AG04450 (cell line): Measurements from ENCODE around the gene PSMC4. TPM values are rescaled to one million over a fixed set of nuclear protein-coding genes. Genes with fewer than 3 reads are reported as not detected.
A peak's percentile ranks its signal among the peaks of the same experiment; 100 is the strongest.

ENCODE experiments used
- CTCF ChIA-PET: fragments of 300-600, 350-600 bp; formaldehyde crosslinking; extraction: SDS; loops from one replicate; lab custom pipeline; 2022; ENCODE audit warnings: antibody characterized with exemption, inconsistent platforms; lab: Charles Lee
- POLR2A ChIA-PET: fragments of 350-600 bp; formaldehyde crosslinking; extraction: SDS; loops from one replicate; lab custom pipeline; 2021; ENCODE audit warnings: antibody characterized with exemption, inconsistent platforms; lab: Yijun Ruan, JAX
- DNase-seq: peaks from one replicate; pipeline ENCODE4 v3.0.0-alpha.2; 2011; ENCODE audit warnings: low read depth, low spot score
- H3K27ac ChIP-seq: one replicate; pipeline ENCODE4 v1.5.1; 2012; ENCODE audit warnings: low read depth, low read length, control low read depth
- H3K27me3 ChIP-seq: one replicate; pipeline ENCODE4 v1.6.0; 2012; ENCODE audit warnings: low read length; ENCODE audit not compliant: control insufficient read depth, insufficient read depth
- H3K4me3 ChIP-seq: 2 replicates; pipeline ENCODE4 v1.5.1; 2011; ENCODE audit warnings: mild to moderate bottlenecking, low read depth, low read length, control low read depth
- H3K9me3 ChIP-seq: 2 replicates; pipeline ENCODE4 v1.5.1; 2012; ENCODE audit warnings: low read length; ENCODE audit not compliant: control insufficient read depth, insufficient read depth
- CTCF ChIP-seq: IDR thresholded peaks from 2 replicates; pipeline ENCODE4 v1.5.1; 2011; ENCODE audit warnings: low read depth, low read length, control low read depth, inconsistent platforms
- polyA plus RNA-seq: library from polyadenylated mRNA; depleted of rRNA; stranded (reverse); fragments of >200 nt; gene quantifications from 2 replicates; pipeline ENCODE4 v1.2.3, GENCODE V29; 2011

The PSMC4 gene
- polyA plus RNA-seq, 1 experiment, result 68.6 TPM

GRCh38 chr19:39994361-39994760 is 23.4 kb downstream of the PSMC4 start:
- no peak overlapping the region for H3K4me3 ChIP-seq
- CTCF ChIA-PET, result no interaction called here
- H3K9me3 ChIP-seq, result no peaks in the 10 kb centered on the region; the same call in 1 of the 2 replicates
- TF ChIP-seq CTCF, result no peak
- POLR2A ChIA-PET, result no interaction called here
- H3K27me3 ChIP-seq, result no peaks in the 10 kb centered on the region
- H3K27ac ChIP-seq, result no peak overlapping the region
- DNase-seq, result no peak

GRCh38 chr19:39995794-39996193 is 24.8 kb downstream of the PSMC4 start:
- CTCF ChIA-PET, result interaction anchor here (1.6 to 2.0 kb wide), 2 partner anchors 25 to 152 kb away, joined by 4 to 9 read pairs; partner anchors contain the start of gene PSMC4
- no peaks in the 10 kb centered on the region for H3K27me3 ChIP-seq
- DNase-seq, result no peak
- H3K9me3 ChIP-seq, result no peaks in the 10 kb centered on the region; the same call in 1 of the 2 replicates
- POLR2A ChIA-PET, result interaction anchor here (0.6 kb wide), 1 partner anchor 462 kb away, joined by 3 read pairs; no protein-coding TSS in a partner anchor
- H3K27ac ChIP-seq, result no peak overlapping the region
- no peak for TF ChIP-seq CTCF
- peak overlapping the region; percentile 91 for H3K4me3 ChIP-seq

- Histone ChIP-seq H3K27ac (peak overlapping the region; percentile 93), H3K27me3 (no peaks in the 10 kb centered on the region), H3K4me3 (peak overlapping the region; percentile 91), H3K9me3 (no peaks in the 10 kb centered on the region; the same call in 1 of the 2 replicates)
- ChIA-PET POLR2A (interaction anchor here (1.0 kb wide), 1 partner anchor 26 kb away, joined by 8 read pairs; the partner anchor contains the start of gene PSMC4), CTCF (interaction anchor here (1.6 to 2.0 kb wide), 2 partner anchors 26 to 153 kb away, joined by 4 to 9 read pairs; partner anchors contain the start of gene PSMC4)
- peak; percentile 3 for DNase-seq
- no peak for TF ChIP-seq CTCF
Observed at GRCh38 chr19:39996218-39996810, 25.3 kb downstream of the PSMC4 start.

GRCh38 chr19:39996811-39997637 is 26.1 kb downstream of the PSMC4 start, which contains the start of gene ZNF546:
TSS of gene ZNF546 (plus strand) at chr19:39997060. CDS start at chr19:39998327, 1,267 bp downstream.
- ChIA-PET POLR2A (interaction anchor here (0.6 to 1.0 kb wide), 2 partner anchors 27 to 367 kb away, joined by 3 to 8 read pairs; partner anchors contain the start of gene PSMC4), CTCF (interaction anchor here (1.6 to 2.0 kb wide), 2 partner anchors 26 to 153 kb away, joined by 4 to 9 read pairs; partner anchors contain the start of gene PSMC4)
- Histone ChIP-seq H3K4me3 (peak within 1 kb of the TSS; percentile 91), H3K9me3 (no peaks in the 10 kb centered on the region; the same call in 1 of the 2 replicates), H3K27me3 (no peaks in the 10 kb centered on the region), H3K27ac (peak within 1 kb of the TSS; percentile 93)
- TF ChIP-seq CTCF, result no peak
- DNase-seq, result peak; percentile 74
